Vagina (tissue), 2 donors: ENCODE data around the gene MEIG1.

Experiments used
- CTCF ChIP-seq, 3 experiments: fragments of 450-650 bp in 2 of 3; fragments of 200-600 bp in 1 of 3; sonication (generic) in 1 of 3; IDR thresholded peaks; one replicate each; pipeline ENCODE4 v1.5.1; 2017 to 2019; ENCODE audit warnings: antibody characterized with exemption in 3 of 3, mild to moderate bottlenecking in 2 of 3, moderate library complexity in 2 of 3
- POLR2A ChIP-seq, 2 donors: fragments of 450-650 bp; IDR thresholded peaks; one replicate each; pipeline ENCODE4 v1.6.1; 2017; ENCODE audit warnings: antibody characterized with exemption in 2 of 2, mild to moderate bottlenecking in 2 of 2, moderate library complexity in 2 of 2
- POLR2AphosphoS5 ChIP-seq, 2 donors: sonication (generic); formaldehyde crosslinking; IDR thresholded peaks; one replicate each; pipeline ENCODE4 v1.9.0; 2017; ENCODE audit warnings: antibody characterized with exemption in 2 of 2, mild to moderate bottlenecking in 2 of 2, low read depth in 1 of 2; ENCODE audit not compliant: insufficient read depth in 1 of 2

- TF ChIP-seq POLR2A (IDR thresholded peaks at IDR 0.05) (no peak), CTCF (IDR thresholded peaks at IDR 0.05) (no peak), POLR2AphosphoS5 (IDR thresholded peaks at IDR 0.05; ENCODE audit: insufficient read depth in 1 of 2, low read depth in 1 of 2) (no peak)
Measured at GRCh38 chr10:14954934-14955333, 4.3 kb upstream of the MEIG1 start.
